Endothelial cell of umbilical vein (primary cell): ENCODE measurements around the gene NYAP1. TPM values are rescaled to one million over a fixed set of nuclear protein-coding genes. Genes with fewer than 3 reads are reported as not detected.

Source experiments
- BruUV-seq: library from RNA; stranded (reverse); fragments of 400-500 nt; replicated peaks from 2 replicates; lab custom pipeline; 2021; lab: Mats Ljungman, UMichigan
- CTCF ChIA-PET: fragments of 300-600, 350-600 bp; sonication (Branson Sonifier 250); formaldehyde crosslinking; loops from one replicate; lab custom pipeline; 2021; ENCODE audit warnings: antibody characterized with exemption, inconsistent platforms; lab: Charles Lee
- POLR2A ChIA-PET: fragments of 300-600, 350-600 bp; sonication (Branson Sonifier 250); formaldehyde crosslinking; loops from one replicate; lab custom pipeline; 2021; ENCODE audit warnings: antibody characterized with exemption, inconsistent platforms; lab: Charles Lee
- DNase-seq: peaks from one replicate; pipeline ENCODE4 v3.0.0-alpha.2; 2011; ENCODE audit warnings: low read depth, low spot score
- FAIRE-seq: peaks from 2 replicates; lab custom pipeline; 2011; peaks lifted over from hg19 to GRCh38; lab: Jason Lieb, UNC
- H2AFZ ChIP-seq: 2 replicates; pipeline ENCODE4 v1.6.0; 2012; ENCODE audit warnings: low read depth, low read length, control low read depth, inconsistent platforms
- H3K27ac ChIP-seq: 2 replicates; pipeline ENCODE4 v1.5.1; 2011; ENCODE audit warnings: low read depth, mild to moderate bottlenecking, control low read depth, low read length, moderate library complexity; ENCODE audit not compliant: insufficient read depth
- H3K27me3 ChIP-seq, 2 experiments: 2 replicates each; pipeline versions ENCODE4 v1.6.0 to v1.6.1; 2011; ENCODE audit warnings: low read length in 2 of 2, mixed read lengths in 1 of 2; ENCODE audit not compliant: control insufficient read depth in 2 of 2, insufficient read depth in 2 of 2
- H3K36me3 ChIP-seq, 2 experiments: 2 replicates in 1 of 2; 3 replicates in 1 of 2; pipeline ENCODE4 v1.5.1; 2011; ENCODE audit warnings: low read length in 2 of 2, mild to moderate bottlenecking in 1 of 2, moderate library complexity in 1 of 2; ENCODE audit not compliant: control insufficient read depth in 2 of 2, insufficient read depth in 2 of 2; ENCODE audit errors: extremely low read depth in 1 of 2
- H3K4me1 ChIP-seq: 3 replicates; pipeline ENCODE4 v1.5.1; 2011; ENCODE audit warnings: mild to moderate bottlenecking, low read length; ENCODE audit not compliant: control insufficient read depth, insufficient read depth; ENCODE audit errors: extremely low read depth
- H3K4me2 ChIP-seq: 2 replicates; pipeline ENCODE4 v1.6.1; 2011; ENCODE audit warnings: low read length, control low read depth, mixed read lengths; ENCODE audit not compliant: insufficient read depth
- H3K4me3 ChIP-seq, 3 experiments: fragments of 200-600 bp in 1 of 3; sonication (generic), shearing (Covaris generic) in 1 of 3; replicated peaks in 1 of 3; 2 replicates each; pipeline ENCODE4 v1.5.1; 2011 to 2016; ENCODE audit warnings: control low read depth in 3 of 3, low read length in 3 of 3, mild to moderate bottlenecking in 2 of 3, inconsistent platforms in 1 of 3, low read depth in 1 of 3, moderate library complexity in 1 of 3; ENCODE audit not compliant: insufficient read depth in 1 of 3
- H3K79me2 ChIP-seq: 2 replicates; pipeline ENCODE4 v1.6.0; 2012; ENCODE audit warnings: low read length, inconsistent platforms; ENCODE audit not compliant: control insufficient read depth, insufficient read depth
- H3K9ac ChIP-seq: replicated peaks from 2 replicates; pipeline ENCODE3; 2011; ENCODE audit warnings: low read length, control low read depth; ENCODE audit not compliant: insufficient read depth; ENCODE audit errors: extremely low read depth
- H3K9me1 ChIP-seq: replicated peaks from 3 replicates; pipeline ENCODE4 v1.6.0; 2011; ENCODE audit warnings: mild to moderate bottlenecking, low read length; ENCODE audit not compliant: control insufficient read depth, insufficient read depth; ENCODE audit errors: extremely low read depth
- H3K9me3 ChIP-seq: replicated peaks from 2 replicates; pipeline ENCODE4 v1.5.1; 2012; ENCODE audit warnings: low read length, inconsistent platforms; ENCODE audit not compliant: control insufficient read depth, insufficient read depth
- H4K20me1 ChIP-seq: replicated peaks from 2 replicates; pipeline ENCODE3; 2011; ENCODE audit warnings: mild to moderate bottlenecking, low read length; ENCODE audit not compliant: control insufficient read depth, insufficient read depth; ENCODE audit errors: extremely low read depth
- EZH2 ChIP-seq: IDR thresholded peaks from 2 replicates; pipeline ENCODE4 v1.6.1; 2012; ENCODE audit warnings: borderline replicate concordance, low read depth, mild to moderate bottlenecking, moderate library complexity, low read length, inconsistent platforms; ENCODE audit not compliant: severe bottlenecking
- FOS ChIP-seq: IDR thresholded peaks from 2 replicates; pipeline ENCODE4 v1.6.1; 2011; ENCODE audit warnings: mild to moderate bottlenecking, low read length, moderate library complexity, borderline replicate concordance; ENCODE audit not compliant: insufficient read depth
- GATA2 ChIP-seq: IDR thresholded peaks from 2 replicates; pipeline ENCODE4 v1.7.0; 2011; ENCODE audit warnings: low read depth, mild to moderate bottlenecking, moderate library complexity, mixed read lengths, low read length; ENCODE audit not compliant: insufficient read length, insufficient read depth
- JUN ChIP-seq: IDR thresholded peaks from 2 replicates; pipeline ENCODE4 v1.6.1; 2011; ENCODE audit warnings: borderline replicate concordance, low read depth; ENCODE audit not compliant: insufficient read length, insufficient read depth
- MYC ChIP-seq: IDR thresholded peaks from one replicate; pipeline ENCODE4 v1.6.1; 2011; ENCODE audit warnings: mild to moderate bottlenecking, low read depth, low read length
- POLR2A ChIP-seq: IDR thresholded peaks from 2 replicates; pipeline ENCODE4 v1.6.1; 2012; ENCODE audit warnings: low read depth, mild to moderate bottlenecking, control low read depth, low read length
- POLR2AphosphoS5 ChIP-seq: IDR thresholded peaks from 2 replicates; pipeline ENCODE4 v1.6.1; 2012; ENCODE audit warnings: low read depth, mild to moderate bottlenecking, control low read depth, low read length, moderate library complexity; ENCODE audit not compliant: insufficient read depth
- dilution Hi-C: fragments of 300-500 bp; cut with MboI; formaldehyde crosslinking; loops from one replicate; pipeline ENCODE4 v1.15.0; 2019; ENCODE audit warnings: low sequenced_read_pairs; ENCODE audit not compliant: extremely low pct_ligation_motif_present
- intact Hi-C: fragments of 100-400 bp; cut with micrococcal nuclease; formaldehyde crosslinking; loops from one replicate; pipeline ENCODE4 v1.10.0; 2022
- polyA plus RNA-seq, 4 experiments: library from polyadenylated mRNA; depleted of rRNA in 3 of 4; stranded (reverse) in 3 of 4; unstranded in 1 of 4; fragments of >200 nt; gene quantifications; 2 replicates each; pipeline versions ENCODE4 v1.2.1 to v1.2.3, GENCODE V29; 2011 to 2012; ENCODE audit warnings: missing spikeins in 1 of 4
- total RNA-seq: library from RNA; stranded (reverse); gene quantifications from 2 replicates; pipeline ENCODE4 v1.2.3, GENCODE V29; 2021
- TF ChIP-seq, protein P1 (sequence below): IDR thresholded peaks from 2 replicates; pipeline ENCODE4 v1.6.1; 2011; ENCODE audit not compliant: insufficient read depth, insufficient read length

The NYAP1 gene
- total and polyA plus RNA-seq, 2 donors (not counting 3 experiments of a cell fraction or from before 2014, with no cell fraction given): 0.37 to 2.8 TPM

DNA sequence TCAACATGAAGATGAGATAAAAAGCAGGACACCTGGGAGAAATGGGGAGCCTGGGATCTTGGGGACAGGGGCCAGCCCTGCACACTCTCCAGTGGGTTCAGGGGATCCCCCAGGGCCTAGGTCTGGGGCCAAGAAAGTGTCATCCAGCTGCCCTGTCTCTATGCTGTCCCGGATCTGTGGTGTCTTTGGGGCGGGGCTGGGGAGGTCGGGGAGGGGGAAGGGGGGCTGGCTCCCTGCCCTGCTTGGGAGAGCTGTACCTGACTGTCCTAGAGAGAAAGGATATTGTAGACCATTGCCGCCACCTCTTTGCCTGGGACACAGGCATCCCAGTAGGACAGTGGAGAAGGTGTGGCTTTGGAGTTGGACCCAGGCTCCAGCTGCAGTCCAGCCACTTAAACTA is 12.7 kb upstream of the NYAP1 start:
- dilution Hi-C loops (no loop called here), intact Hi-C loops (no loop called here)
- DNase-seq (no peak), FAIRE-seq (no peak)
- Histone ChIP-seq H3K9ac (no peak overlapping the region), H3K9me3 (no peaks in the 10 kb centered on the region), H3K36me3 (peaks cover 2 to 31% of the 10 kb centered on the region in 2 experiments), H3K9me1 (no peaks in the 10 kb centered on the region), H3K4me3 (no peak overlapping the region), H4K20me1 (no peaks in the 10 kb centered on the region), H3K79me2 (peaks cover 17% of the 10 kb centered on the region), H3K4me2 (no peak overlapping the region), H2AFZ (no peak overlapping the region), H3K4me1 (peaks cover 11% of the 10 kb centered on the region), H3K27ac (no peak overlapping the region), H3K27me3 (no peaks in the 10 kb centered on the region)
- TF ChIP-seq POLR2A (no peak), EZH2 (no peak), JUN (no peak), POLR2AphosphoS5 (no peak), FOS (no peak), MYC (no peak)
- TF ChIP-seq, protein P1, sequence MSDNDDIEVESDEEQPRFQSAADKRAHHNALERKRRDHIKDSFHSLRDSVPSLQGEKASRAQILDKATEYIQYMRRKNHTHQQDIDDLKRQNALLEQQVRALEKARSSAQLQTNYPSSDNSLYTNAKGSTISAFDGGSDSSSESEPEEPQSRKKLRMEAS: no peak
- CTCF ChIA-PET: interaction anchor here (0.6 to 4.3 kb wide), 5 partner anchors 14 to 118 kb away, joined by 3 to 119 read pairs (median 4); no protein-coding TSS in a partner anchor
- POLR2A ChIA-PET: interaction anchor here (0.5 kb wide), 1 partner anchor 89 kb away, joined by 3 read pairs; no protein-coding TSS in a partner anchor
- BruUV-seq: no TSS peak

DNA sequence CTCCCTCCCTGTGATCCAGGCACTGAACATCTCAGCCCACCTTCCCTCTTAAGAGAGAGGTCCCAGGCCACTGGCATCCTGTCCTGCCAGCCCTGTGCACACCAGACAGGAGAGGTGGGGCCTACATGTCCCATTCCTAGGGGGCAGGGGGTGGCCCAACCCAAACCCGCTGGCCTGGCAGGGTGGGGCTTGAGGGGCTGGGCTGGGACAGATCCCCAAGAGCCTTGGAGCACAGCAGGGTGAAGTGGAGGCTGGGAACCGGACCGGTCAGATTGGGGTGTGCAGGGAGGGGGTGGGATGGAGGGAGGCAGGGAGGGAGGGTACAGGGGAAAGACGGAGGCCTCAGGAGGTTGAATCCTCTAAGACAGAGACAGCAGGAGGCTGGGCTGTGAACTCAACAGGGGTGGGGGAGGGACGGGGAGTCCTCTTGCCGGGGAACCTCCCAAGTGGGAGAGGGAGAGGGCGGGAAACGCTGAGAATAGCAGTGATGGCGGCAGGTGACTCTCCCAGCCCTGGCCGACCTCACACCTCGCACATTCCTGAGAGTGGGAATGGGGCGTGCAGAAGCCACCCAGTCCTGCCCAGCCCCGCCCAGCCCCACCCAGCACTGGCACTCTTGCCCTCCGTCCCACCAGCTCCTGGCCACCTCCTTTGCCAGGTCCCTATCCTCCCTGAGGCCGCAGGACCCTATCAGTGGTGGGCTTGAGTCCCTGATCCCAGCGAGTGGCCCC is 11.4 kb upstream of the NYAP1 start:
- Histone ChIP-seq H3K4me3 (no peak overlapping the region), H2AFZ (no peak overlapping the region), H3K27ac (no peak overlapping the region), H3K27me3 (no peaks in the 10 kb centered on the region), H3K36me3 (peaks cover 2 to 25% of the 10 kb centered on the region in 2 experiments), H3K4me2 (no peak overlapping the region), H3K79me2 (peaks cover 30% of the 10 kb centered on the region), H3K4me1 (peaks cover 22% of the 10 kb centered on the region), H3K9me1 (no peaks in the 10 kb centered on the region), H3K9me3 (no peaks in the 10 kb centered on the region), H3K9ac (no peak overlapping the region), H4K20me1 (no peaks in the 10 kb centered on the region)
- POLR2A ChIA-PET: interaction anchor here (0.6 kb wide), 1 partner anchor 114 kb away, joined by 3 read pairs; the partner anchor contains the start of gene FBXO24
- DNase-seq: no peak
- intact Hi-C loops: no loop called here
- no TSS peak for BruUV-seq
- TF ChIP-seq POLR2AphosphoS5 (peak; percentile 7), GATA2 (no peak)
- CTCF ChIA-PET: interaction anchor here (1.9 to 7.8 kb wide), 3 partner anchors 11 to 88 kb away, joined by 4 to 119 read pairs (median 70); no protein-coding TSS in a partner anchor
- FAIRE-seq: no peak
- dilution Hi-C loops: no loop called here
